ENCODE measurements around the gene FBXO22.

DNA sequence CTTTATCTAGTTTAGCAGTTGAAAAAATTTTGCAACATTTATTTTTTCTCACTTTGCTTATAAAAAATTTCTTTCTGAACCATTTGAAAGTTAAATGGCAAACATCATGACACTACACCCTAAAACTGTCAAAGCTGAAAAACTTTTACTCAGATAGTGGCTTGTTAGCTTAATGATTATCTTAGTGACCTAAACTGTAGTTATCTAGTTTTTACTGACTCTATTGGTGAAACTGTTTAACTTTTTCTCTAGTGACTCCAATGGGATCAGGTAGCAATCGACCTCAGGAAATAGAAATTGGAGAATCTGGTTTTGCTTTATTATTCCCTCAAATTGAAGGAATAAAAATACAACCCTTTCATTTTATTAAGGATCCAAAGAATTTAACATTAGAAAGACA, 13.3 kb downstream of the FBXO22 start:
- TF ChIP-seq, protein P1, sequence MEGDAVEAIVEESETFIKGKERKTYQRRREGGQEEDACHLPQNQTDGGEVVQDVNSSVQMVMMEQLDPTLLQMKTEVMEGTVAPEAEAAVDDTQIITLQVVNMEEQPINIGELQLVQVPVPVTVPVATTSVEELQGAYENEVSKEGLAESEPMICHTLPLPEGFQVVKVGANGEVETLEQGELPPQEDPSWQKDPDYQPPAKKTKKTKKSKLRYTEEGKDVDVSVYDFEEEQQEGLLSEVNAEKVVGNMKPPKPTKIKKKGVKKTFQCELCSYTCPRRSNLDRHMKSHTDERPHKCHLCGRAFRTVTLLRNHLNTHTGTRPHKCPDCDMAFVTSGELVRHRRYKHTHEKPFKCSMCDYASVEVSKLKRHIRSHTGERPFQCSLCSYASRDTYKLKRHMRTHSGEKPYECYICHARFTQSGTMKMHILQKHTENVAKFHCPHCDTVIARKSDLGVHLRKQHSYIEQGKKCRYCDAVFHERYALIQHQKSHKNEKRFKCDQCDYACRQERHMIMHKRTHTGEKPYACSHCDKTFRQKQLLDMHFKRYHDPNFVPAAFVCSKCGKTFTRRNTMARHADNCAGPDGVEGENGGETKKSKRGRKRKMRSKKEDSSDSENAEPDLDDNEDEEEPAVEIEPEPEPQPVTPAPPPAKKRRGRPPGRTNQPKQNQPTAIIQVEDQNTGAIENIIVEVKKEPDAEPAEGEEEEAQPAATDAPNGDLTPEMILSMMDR (IDR thresholded peaks at IDR 0.05; ENCODE audit: low read length): no peak
- TF ChIP-seq EZH2 (IDR thresholded peaks at IDR 0.05; ENCODE audit: borderline replicate concordance, low read length): no peak

Data from OCI-LY1 (cell line).